22Rv1 (cell line): ENCODE measurements around the gene UTY.

Experiments used
- H3K27ac ChIP-seq: fragments of 450-650 bp; 2 replicates; pipeline ENCODE4 v1.5.1; 2017
- CTCF ChIP-seq: fragments of 450-650 bp; IDR thresholded peaks from 2 replicates; pipeline ENCODE4 v1.5.1; 2017; ENCODE audit warnings: mild to moderate bottlenecking
- ZFX ChIP-seq: fragments of 450-650 bp; IDR thresholded peaks from 2 replicates; pipeline ENCODE4 v1.6.1; 2017; ENCODE audit warnings: antibody characterized with exemption, borderline replicate concordance

The UTY gene

GRCh38 chrY:13250421-13250820 is 229.4 kb downstream of the UTY start:
- no peak overlapping the region for H3K27ac ChIP-seq
- TF ChIP-seq CTCF (no peak), ZFX (no peak)

GRCh38 chrY:13243716-13244115 is 236.1 kb downstream of the UTY start:
- TF ChIP-seq ZFX (no peak), CTCF (no peak)
- H3K27ac ChIP-seq: no peak overlapping the region

GRCh38 chrY:13233901-13234300 is 245.9 kb downstream of the UTY start:
- TF ChIP-seq ZFX: no peak
- TF ChIP-seq CTCF: no peak
- no peak overlapping the region for H3K27ac ChIP-seq

- no peak for TF ChIP-seq ZFX
- TF ChIP-seq CTCF: no peak
- no peak overlapping the region for H3K27ac ChIP-seq
These were observed 246.7 kb downstream of the UTY start for GRCh38 chrY:13233118-13233517.

- no peak overlapping the region for H3K27ac ChIP-seq
- no peak for TF ChIP-seq ZFX
- peak; percentile 35 for TF ChIP-seq CTCF
These were observed 252.4 kb downstream of the UTY start for GRCh38 chrY:13227354-13227953.

- H3K27ac ChIP-seq: no peak overlapping the region
- TF ChIP-seq CTCF: no peak
- TF ChIP-seq ZFX: no peak
These were observed 268.7 kb downstream of the UTY start for GRCh38 chrY:13210961-13211646.

- TF ChIP-seq ZFX (no peak), CTCF (no peak)
- no peak overlapping the region for H3K27ac ChIP-seq
These were observed 274.6 kb downstream of the UTY start for GRCh38 chrY:13205214-13205613.
